ENCODE results near the gene CERS3. TPM values are rescaled to one million over a fixed set of nuclear protein-coding genes. Genes with fewer than 3 reads are reported as not detected.

The CERS3 gene
- total RNA-seq, 1 experiment from 2014 or later: 0.11 TPM

DNA sequence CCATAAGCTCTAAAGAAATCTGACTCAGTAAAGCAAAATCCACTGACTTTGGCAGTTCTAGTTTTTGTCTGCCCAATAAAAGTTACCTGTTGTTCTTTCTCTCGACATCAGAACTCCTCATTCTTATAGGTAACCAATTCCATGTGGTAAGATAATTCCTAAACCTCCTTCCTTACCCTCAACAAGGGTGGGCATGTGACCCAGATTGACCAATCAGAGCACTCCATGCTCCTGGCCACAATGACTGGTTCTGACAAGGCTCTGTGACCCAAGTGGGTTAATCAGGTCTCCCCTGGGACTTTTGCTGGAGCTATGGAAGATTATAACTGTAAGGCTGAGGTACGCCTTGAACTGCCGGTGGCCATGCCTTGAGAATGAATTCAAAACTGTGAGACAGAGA is 41.5 kb upstream of the CERS3 start:
- POLR2A ChIA-PET (ENCODE audit: unreplicated experiment): no interaction called here
- Histone ChIP-seq H3K9ac (ENCODE audit: low read length) (no peak overlapping the region), H3K27ac (ENCODE audit: low read length) (no peak overlapping the region), H3K4me3 (ENCODE audit: low read length) (no peak overlapping the region), H2AFZ (ENCODE audit: low read length) (no peak overlapping the region), H3K4me1 (ENCODE audit: insufficient read depth, low read length) (no peaks in the 10 kb centered on the region), H3K4me2 (ENCODE audit: low read length) (no peak overlapping the region), H3F3A (ENCODE audit: low read length, unreplicated experiment) (no peaks in the 10 kb centered on the region), H3K27me3 (ENCODE audit: low read length) (no peaks in the 10 kb centered on the region), H3K36me3 (ENCODE audit: low read depth, low read length) (peaks cover 20% of the 10 kb centered on the region), H3K79me2 (ENCODE audit: low read length) (no peaks in the 10 kb centered on the region), H4K20me1 (ENCODE audit: low read length) (no peaks in the 10 kb centered on the region), H3K9me3 (ENCODE audit: low read length) (no peaks in the 10 kb centered on the region), H3K9me2 (replicated peaks; ENCODE audit: low read length) (no peaks in the 10 kb centered on the region)
- TF ChIP-seq EZH2 (IDR thresholded peaks at IDR 0.05; ENCODE audit: low read length, unreplicated experiment): no peak
- no peak for TF ChIP-seq EZH2phosphoT487 (IDR thresholded peaks at IDR 0.05; ENCODE audit: borderline replicate concordance, low read length)
- TF ChIP-seq, protein P1, sequence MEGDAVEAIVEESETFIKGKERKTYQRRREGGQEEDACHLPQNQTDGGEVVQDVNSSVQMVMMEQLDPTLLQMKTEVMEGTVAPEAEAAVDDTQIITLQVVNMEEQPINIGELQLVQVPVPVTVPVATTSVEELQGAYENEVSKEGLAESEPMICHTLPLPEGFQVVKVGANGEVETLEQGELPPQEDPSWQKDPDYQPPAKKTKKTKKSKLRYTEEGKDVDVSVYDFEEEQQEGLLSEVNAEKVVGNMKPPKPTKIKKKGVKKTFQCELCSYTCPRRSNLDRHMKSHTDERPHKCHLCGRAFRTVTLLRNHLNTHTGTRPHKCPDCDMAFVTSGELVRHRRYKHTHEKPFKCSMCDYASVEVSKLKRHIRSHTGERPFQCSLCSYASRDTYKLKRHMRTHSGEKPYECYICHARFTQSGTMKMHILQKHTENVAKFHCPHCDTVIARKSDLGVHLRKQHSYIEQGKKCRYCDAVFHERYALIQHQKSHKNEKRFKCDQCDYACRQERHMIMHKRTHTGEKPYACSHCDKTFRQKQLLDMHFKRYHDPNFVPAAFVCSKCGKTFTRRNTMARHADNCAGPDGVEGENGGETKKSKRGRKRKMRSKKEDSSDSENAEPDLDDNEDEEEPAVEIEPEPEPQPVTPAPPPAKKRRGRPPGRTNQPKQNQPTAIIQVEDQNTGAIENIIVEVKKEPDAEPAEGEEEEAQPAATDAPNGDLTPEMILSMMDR (conservative IDR thresholded peaks at IDR 0.05; ENCODE audit: low read depth, low read length): no peak
- no peak for DNase-seq
- ATAC-seq: no peak
- intact Hi-C loops (cut with micrococcal nuclease): no loop called here
- BruUV-seq (replicated peaks): no TSS peak
- CTCF ChIA-PET: no interaction called here

DNA sequence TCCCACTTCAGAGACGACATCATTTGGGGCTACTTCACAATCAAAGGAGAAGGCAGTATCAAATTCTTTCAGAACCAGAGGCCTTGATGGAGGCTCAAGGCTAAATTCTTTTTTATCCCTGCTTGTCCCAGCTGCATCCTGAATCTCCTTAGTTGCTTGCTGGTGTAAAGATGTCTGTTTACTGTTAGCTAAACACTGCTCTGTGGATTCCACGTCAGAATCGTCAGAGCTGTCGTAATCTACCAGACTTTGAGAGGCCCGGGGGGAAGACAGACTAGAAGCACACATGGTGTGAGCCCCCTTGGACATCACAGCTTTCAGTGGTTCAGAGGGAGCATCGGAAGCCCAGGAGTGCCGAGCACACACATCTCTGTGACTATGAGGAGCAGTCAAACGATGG is 40.6 kb upstream of the CERS3 start:
- H4K20me1 ChIP-seq (ENCODE audit: low read length): no peaks in the 10 kb centered on the region
- intact Hi-C loops (cut with micrococcal nuclease): no loop called here
- no peak overlapping the region for H2AFZ ChIP-seq (ENCODE audit: low read length)
- no peaks in the 10 kb centered on the region for H3F3A ChIP-seq (ENCODE audit: low read length, unreplicated experiment)
- no peaks in the 10 kb centered on the region for H3K79me2 ChIP-seq (ENCODE audit: low read length)
- no peaks in the 10 kb centered on the region for H3K27me3 ChIP-seq (ENCODE audit: low read length)
- no peak overlapping the region for H3K27ac ChIP-seq (ENCODE audit: low read length)
- ChIA-PET POLR2A (ENCODE audit: unreplicated experiment) (no interaction called here), CTCF (no interaction called here)
- no peaks in the 10 kb centered on the region for H3K9me3 ChIP-seq (ENCODE audit: low read length)
- no peaks in the 10 kb centered on the region for H3K4me1 ChIP-seq (ENCODE audit: insufficient read depth, low read length)
- no TSS peak for BruUV-seq (replicated peaks)
- no peak overlapping the region for H3K4me2 ChIP-seq (ENCODE audit: low read length)
- ATAC-seq (no peak), DNase-seq (no peak)
- no peaks in the 10 kb centered on the region for H3K9me2 ChIP-seq (replicated peaks; ENCODE audit: low read length)
- H3K9ac ChIP-seq (ENCODE audit: low read length): no peak overlapping the region
- no peak for TF ChIP-seq EZH2phosphoT487 (IDR thresholded peaks at IDR 0.05; ENCODE audit: borderline replicate concordance, low read length)
- no peak for TF ChIP-seq EZH2 (IDR thresholded peaks at IDR 0.05; ENCODE audit: low read length, unreplicated experiment)
- TF ChIP-seq, protein P1 (conservative IDR thresholded peaks at IDR 0.05; ENCODE audit: low read depth, low read length): no peak
- no peak overlapping the region for H3K4me3 ChIP-seq (ENCODE audit: low read length)
- peaks cover 17% of the 10 kb centered on the region for H3K36me3 ChIP-seq (ENCODE audit: low read depth, low read length)

DNA sequence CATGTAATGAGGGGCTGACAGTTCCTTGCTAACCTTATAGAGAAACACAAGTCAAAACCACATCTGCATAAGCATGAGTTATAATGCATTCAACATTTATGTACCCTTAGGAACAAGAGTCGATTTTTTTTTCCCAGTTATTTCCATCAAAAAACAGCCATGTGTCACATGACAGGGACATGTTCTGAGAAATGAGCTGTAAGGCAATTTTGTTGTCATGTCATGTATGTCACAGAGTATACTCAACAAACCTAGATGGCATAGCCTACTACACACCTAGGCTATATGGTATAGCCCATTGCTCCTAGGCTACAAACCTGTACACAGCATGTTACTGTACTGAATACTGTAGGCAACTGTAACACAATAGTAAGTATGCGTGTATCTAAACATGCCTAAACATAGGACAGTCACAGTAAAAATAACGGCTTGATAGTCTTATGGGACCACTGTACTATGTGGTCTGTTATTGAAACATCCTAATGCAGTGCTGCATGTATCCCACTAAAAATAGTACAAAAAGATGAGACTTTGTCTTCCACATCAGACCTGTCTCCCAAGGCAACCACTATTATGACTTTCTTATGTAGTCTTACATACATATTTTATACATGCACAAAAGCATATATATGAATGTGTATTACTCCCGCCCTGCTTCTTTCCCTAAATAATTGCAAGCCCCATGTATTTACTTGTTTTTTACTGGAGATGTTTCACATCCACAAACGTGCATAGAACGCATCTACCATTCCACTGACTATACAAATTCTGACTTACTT is 38.3 kb upstream of the CERS3 start:
- no peaks in the 10 kb centered on the region for H3F3A ChIP-seq (ENCODE audit: low read length, unreplicated experiment)
- DNase-seq: no peak
- no peak overlapping the region for H3K27ac ChIP-seq (ENCODE audit: low read length)
- H3K27me3 ChIP-seq (ENCODE audit: low read length): no peaks in the 10 kb centered on the region
- no peak overlapping the region for H3K4me2 ChIP-seq (ENCODE audit: low read length)
- no peaks in the 10 kb centered on the region for H3K9me2 ChIP-seq (replicated peaks; ENCODE audit: low read length)
- H2AFZ ChIP-seq (ENCODE audit: low read length): no peak overlapping the region
- no peaks in the 10 kb centered on the region for H4K20me1 ChIP-seq (ENCODE audit: low read length)
- TF ChIP-seq EZH2 (IDR thresholded peaks at IDR 0.05; ENCODE audit: low read length, unreplicated experiment) (no peak), EZH2phosphoT487 (IDR thresholded peaks at IDR 0.05; ENCODE audit: borderline replicate concordance, low read length) (no peak)
- TF ChIP-seq, protein P1 (conservative IDR thresholded peaks at IDR 0.05; ENCODE audit: low read depth, low read length): no peak
- no peak for ATAC-seq
- ChIA-PET CTCF (no interaction called here), POLR2A (ENCODE audit: unreplicated experiment) (no interaction called here)
- H3K79me2 ChIP-seq (ENCODE audit: low read length): no peaks in the 10 kb centered on the region
- intact Hi-C loops (cut with micrococcal nuclease): no loop called here
- H3K4me3 ChIP-seq (ENCODE audit: low read length): no peak overlapping the region
- no peak overlapping the region for H3K9ac ChIP-seq (ENCODE audit: low read length)
- H3K9me3 ChIP-seq (ENCODE audit: low read length): no peaks in the 10 kb centered on the region
- peaks cover 10% of the 10 kb centered on the region for H3K36me3 ChIP-seq (ENCODE audit: low read depth, low read length)
- no TSS peak for BruUV-seq (replicated peaks)
- H3K4me1 ChIP-seq (ENCODE audit: insufficient read depth, low read length): no peaks in the 10 kb centered on the region

Data from PC-3 (cell line).